Measurements from ENCODE around the gene ADAP1.
"Not testable (repeated sequence)": the region's sequence is repeated elsewhere in the genome, so short reads cannot be mapped to it uniquely, and the experiment has no call there.

The ADAP1 gene, protein sequence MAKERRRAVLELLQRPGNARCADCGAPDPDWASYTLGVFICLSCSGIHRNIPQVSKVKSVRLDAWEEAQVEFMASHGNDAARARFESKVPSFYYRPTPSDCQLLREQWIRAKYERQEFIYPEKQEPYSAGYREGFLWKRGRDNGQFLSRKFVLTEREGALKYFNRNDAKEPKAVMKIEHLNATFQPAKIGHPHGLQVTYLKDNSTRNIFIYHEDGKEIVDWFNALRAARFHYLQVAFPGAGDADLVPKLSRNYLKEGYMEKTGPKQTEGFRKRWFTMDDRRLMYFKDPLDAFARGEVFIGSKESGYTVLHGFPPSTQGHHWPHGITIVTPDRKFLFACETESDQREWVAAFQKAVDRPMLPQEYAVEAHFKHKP

GRCh38 chr7:954330-955238, at the start of gene ADAP1:
ADAP1 (minus strand) TSS chr7:954680; CDS start chr7:954477, 203 bp downstream.
- DNase-seq (ENCODE audit: low read depth in 2 of 2, low spot score in 1 of 2) = peak in 1 of 2 donors; percentile 25

DNA sequence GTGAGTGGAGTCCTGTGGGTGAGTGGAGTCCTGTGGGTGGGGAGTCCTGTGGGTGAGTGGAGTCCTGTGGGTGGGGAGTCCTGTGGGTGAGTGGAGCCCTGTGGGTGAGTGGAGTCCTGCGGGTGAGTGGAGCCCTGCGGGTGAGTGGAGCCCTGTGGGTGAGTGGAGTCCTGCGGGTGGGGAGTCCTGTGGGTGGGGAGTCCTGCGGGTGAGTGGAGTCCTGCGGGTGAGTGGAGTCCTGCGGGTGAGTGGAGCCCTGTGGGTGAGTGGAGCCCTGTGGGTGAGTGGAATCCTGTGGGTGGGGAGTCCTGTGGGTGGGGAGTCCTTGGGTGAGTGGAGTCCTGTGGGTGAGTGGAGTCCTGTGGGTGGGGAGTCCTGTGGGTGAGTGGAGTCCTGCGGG, 48.0 kb upstream of the ADAP1 start:
- DNase-seq (ENCODE audit: low read depth in 2 of 2, low spot score in 1 of 2) = not testable (repeated sequence)

GRCh38 chr7:1002026-1002425, 47.5 kb upstream of the ADAP1 start:
- DNase-seq (ENCODE audit: low read depth in 2 of 2, low spot score in 1 of 2) = not testable (repeated sequence)

DNA sequence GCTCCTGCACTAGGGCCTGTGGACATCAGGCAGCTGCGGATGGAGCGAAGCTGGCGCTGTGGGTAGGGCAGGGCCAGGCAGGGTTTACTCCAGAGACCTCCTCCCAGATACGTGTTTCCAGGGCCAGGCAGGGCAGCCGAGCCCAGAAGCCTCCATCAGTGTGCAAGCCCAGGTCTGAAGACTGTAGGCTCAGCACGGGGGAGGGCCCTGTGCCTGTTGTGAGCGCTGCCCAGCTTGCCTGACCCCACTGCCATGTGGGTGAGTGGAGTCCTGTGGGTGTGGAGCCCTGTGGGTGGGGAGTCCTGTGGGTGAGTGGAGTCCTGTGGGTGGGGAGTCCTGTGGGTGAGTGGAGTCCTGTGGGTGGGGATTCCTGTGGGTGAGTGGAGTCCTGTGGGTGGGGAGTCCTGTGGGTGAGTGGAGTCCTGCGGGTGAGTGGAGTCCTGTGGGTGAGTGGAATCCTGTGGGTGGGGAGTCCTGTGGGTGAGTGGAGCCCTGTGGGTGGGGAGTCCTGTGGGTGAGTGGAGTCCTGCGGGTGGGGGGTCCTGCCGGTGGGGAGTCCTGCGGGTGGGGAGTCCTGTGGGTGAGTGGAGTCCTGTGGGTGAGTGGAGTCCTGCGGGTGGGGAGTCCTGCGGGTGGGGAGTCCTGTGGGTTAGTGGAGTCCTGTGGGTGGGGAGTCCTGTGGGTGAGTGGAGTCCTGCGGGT, 46.7 kb upstream of the ADAP1 start:
- DNase-seq (ENCODE audit: low read depth in 2 of 2, low spot score in 1 of 2) = not testable (repeated sequence)

GRCh38 chr7:999941-1000935, 45.8 kb upstream of the ADAP1 start:
- DNase-seq (ENCODE audit: low read depth in 2 of 2, low spot score in 1 of 2) = no peak

GRCh38 chr7:999149-999879, 44.8 kb upstream of the ADAP1 start:
- no peak for DNase-seq (ENCODE audit: low read depth in 2 of 2, low spot score in 1 of 2)

- no peak for DNase-seq (ENCODE audit: low read depth in 2 of 2, low spot score in 1 of 2)
These were observed 43.2 kb upstream of the ADAP1 start for GRCh38 chr7:997404-998395.

DNA sequence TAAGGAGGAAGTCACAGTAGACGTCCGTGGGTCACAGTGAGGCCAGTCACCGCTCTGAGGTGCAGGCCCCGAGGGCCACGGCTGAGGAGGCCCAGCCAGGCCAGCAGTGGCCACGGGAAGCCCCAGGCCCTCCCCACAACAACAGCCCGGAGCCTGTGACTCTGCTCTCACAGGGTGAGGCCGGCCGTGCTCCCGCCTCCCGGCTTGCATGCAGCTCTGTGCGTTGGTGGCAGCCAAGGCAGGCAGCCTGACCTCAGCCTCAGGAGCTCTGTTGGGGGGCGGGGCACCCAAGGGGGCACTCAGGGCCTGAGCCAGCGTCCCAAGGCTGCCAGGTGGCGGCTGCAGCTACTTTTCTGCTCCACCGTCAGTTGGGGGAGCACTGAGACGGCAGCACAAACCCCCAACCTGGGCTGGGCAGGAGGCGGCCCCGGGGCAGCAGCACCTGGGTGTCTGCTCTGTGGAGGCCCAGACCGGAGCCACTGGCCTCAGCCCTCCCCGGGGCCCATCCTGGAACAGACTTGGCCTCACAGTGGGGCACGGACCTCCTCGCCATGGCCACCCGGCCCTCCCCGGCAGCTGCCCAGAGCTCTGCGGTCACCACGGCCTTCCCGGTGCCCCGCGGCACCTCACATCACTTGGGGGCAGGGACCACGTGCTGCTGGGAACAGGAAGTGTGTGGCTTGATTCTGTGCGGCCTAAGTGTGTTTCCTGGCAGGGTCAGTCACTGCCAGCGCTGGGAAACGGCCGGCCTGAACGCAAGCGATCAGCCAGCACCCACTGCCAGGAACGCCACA, 41.8 kb upstream of the ADAP1 start:
- no peak for DNase-seq (ENCODE audit: low read depth in 2 of 2, low spot score in 1 of 2)

DNA sequence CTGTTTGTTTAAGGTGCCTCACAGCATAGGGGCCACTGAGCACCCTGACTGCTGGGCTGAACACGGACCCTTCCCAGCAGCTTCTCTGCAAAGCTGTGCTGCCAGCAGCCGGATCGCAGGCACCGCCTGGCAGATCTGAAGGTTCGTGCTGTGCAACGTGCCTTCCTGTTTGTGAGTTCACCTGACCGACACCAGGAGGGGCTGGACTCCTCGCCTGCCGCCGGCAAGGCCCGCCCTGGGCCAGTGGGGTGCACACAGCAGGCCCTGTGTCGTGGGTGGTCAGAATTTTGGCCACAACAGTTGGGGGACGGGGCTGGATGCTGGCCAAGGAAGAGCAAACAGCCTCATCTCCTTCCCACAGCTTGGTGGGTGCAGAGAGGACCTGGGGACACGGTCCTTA, 41.1 kb upstream of the ADAP1 start:
- no peak for DNase-seq (ENCODE audit: low read depth in 2 of 2, low spot score in 1 of 2)

GRCh38 chr7:994592-995308, 40.3 kb upstream of the ADAP1 start:
- no peak for DNase-seq (ENCODE audit: low read depth in 2 of 2, low spot score in 1 of 2)

- peak; percentile 81 to 88 for DNase-seq (ENCODE audit: low read depth in 2 of 2, low spot score in 1 of 2)
These were observed 38.5 kb upstream of the ADAP1 start for GRCh38 chr7:992709-993607.

DNA sequence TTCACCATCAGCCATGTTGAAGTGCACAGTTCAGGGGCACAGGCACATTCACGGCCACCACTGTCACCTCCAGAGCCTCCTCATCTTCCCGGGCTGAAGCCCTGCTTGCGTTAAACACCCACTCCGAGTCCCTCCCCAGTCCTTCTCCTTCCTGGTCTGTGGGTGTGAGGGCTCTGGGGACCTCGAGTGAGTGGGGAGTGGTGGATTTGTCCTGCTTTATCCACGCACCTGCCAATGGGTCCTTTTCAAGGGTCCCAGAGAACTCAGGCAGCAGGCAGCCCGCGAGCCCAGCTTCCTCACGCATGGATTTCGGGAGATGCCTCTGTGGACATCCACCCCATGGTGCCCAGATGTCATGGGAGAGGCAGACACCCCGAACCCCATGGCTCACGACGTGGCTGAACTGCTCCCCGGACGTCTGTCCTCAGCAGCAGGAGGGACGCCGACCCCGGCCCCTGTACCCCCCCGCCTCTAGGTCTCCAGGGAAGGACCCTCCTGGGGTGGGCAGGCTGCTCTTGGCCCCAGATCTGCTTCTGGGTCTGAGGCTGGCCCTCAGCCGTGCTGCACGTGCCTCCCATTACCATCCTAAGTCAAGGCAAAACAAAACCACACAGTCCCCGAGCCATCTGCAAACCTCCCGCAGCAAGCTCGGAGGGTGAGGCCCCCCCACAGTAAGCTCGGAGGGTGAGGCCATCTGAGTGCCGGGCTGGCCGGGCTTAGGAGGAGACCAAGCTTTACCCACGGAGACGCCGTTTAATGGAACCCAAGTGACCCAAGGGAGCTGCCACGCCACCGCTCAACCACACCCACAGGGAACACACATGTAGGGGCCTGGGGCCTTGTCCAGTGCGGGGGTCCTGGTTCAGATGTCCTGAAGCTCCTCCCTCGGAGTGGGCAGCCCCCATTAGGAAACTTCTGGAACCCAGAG, 37.5 kb upstream of the ADAP1 start:
- no peak for DNase-seq (ENCODE audit: low read depth in 2 of 2, low spot score in 1 of 2)

GRCh38 chr7:990933-991728, 36.7 kb upstream of the ADAP1 start:
- DNase-seq (ENCODE audit: low read depth in 2 of 2, low spot score in 1 of 2) = no peak

DNA sequence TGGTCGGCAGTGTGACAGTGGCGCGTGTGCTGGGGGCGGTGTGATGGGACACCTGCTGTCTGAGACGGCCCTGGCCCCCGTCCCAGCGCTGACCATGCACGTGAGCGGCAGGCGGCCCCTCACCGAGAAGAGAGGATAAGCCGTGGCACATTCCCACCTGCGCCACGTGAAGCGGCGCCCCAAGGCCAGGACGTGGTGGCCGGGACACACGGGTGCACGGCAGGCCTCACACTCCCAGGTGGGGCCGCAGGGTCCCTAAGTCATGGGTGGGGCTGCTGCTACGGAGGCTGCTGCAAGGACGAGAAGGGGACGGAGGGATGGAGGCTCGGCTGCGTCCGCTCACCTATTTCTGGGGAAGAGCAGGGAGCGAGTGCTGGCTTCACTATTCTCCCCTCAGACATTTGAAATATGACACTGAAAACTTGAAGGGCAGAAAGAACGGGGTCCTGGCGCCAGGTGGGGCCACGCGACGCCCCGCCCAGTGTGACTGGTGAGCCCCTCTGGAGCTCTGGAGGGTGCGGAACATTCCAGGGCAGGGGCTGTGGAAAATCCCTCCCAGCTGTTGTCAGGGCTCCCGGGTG, 36.0 kb upstream of the ADAP1 start:
- no peak for DNase-seq (ENCODE audit: low read depth in 2 of 2, low spot score in 1 of 2)

All from stimulated activated CD8-positive, alpha-beta memory T cell treated with anti-CD3 and anti-CD28 coated beads, Interleukin-4, amount 100 ng/mL, for 1 hour (primary cell).